CD4-positive, alpha-beta T cell (primary cell): Measurements from ENCODE around the gene SLC38A3. TPM values are rescaled to one million over a fixed set of nuclear protein-coding genes. Genes with fewer than 3 reads are reported as not detected.

Experiments
- ATAC-seq: fragments of 200-7000 bp; cut with Tn5 transposase; one replicate; pipeline ENCODE4 v1.10.0; 2022; ENCODE audit warnings: mild to moderate bottlenecking; ENCODE audit not compliant: poor library complexity
- CTCF ChIA-PET: fragments of 350-600 bp; sonication (Branson Sonifier 250); formaldehyde crosslinking; loops from one replicate; lab custom pipeline; 2021; ENCODE audit warnings: antibody characterized with exemption, inconsistent platforms; lab: Charles Lee
- POLR2A ChIA-PET: fragments of 350-600 bp; sonication (Branson Sonifier 250); formaldehyde crosslinking; loops from one replicate; lab custom pipeline; 2021; ENCODE audit warnings: antibody characterized with exemption, inconsistent platforms; lab: Charles Lee
- DNase-seq, 14 experiments: peaks; one replicate each; pipeline ENCODE4 v3.0.0-alpha.2; 2013 to 2020; ENCODE audit warnings: mixed read lengths in 2 of 14
- H3K27ac ChIP-seq, 2 donors: one replicate each; pipeline versions ENCODE4 v1.5.1 to v1.7.0; 2013; ENCODE audit warnings: low read length in 2 of 2, low read depth in 1 of 2, mild to moderate bottlenecking in 1 of 2
- H3K27me3 ChIP-seq, 2 experiments: 1 replicate in 1 of 2; 2 replicates in 1 of 2; pipeline versions ENCODE4 v1.6.1 to v1.7.0; 2013; ENCODE audit warnings: low read length in 2 of 2, control low read depth in 1 of 2, mild to moderate bottlenecking in 1 of 2, moderate library complexity in 1 of 2; ENCODE audit not compliant: insufficient read depth in 2 of 2, control insufficient read depth in 1 of 2
- H3K36me3 ChIP-seq: one replicate; pipeline ENCODE4 v1.6.1; 2013; ENCODE audit warnings: low read length, control low read depth; ENCODE audit not compliant: insufficient read depth
- H3K4me1 ChIP-seq: one replicate; pipeline ENCODE4 v1.6.1; 2013; ENCODE audit warnings: low read length, control low read depth; ENCODE audit not compliant: insufficient read depth
- H3K4me3 ChIP-seq: one replicate; pipeline ENCODE4 v1.5.1; 2013; ENCODE audit warnings: mild to moderate bottlenecking, low read length, moderate library complexity
- H3K9me3 ChIP-seq, 2 experiments: 1 replicate in 1 of 2; 2 replicates in 1 of 2; pipeline versions ENCODE4 v1.6.1 to v1.7.0; 2013; ENCODE audit warnings: low read length in 2 of 2, mild to moderate bottlenecking in 2 of 2, control low read depth in 1 of 2, moderate library complexity in 1 of 2; ENCODE audit not compliant: control insufficient read depth in 1 of 2, insufficient read depth in 1 of 2
- H3K27ac Mint-ChIP-seq: one replicate; pipeline ENCODE4 v1.8.0; 2020; ENCODE audit warnings: mixed read lengths
- H3K27me3 Mint-ChIP-seq: one replicate; pipeline ENCODE4 v1.8.0; 2021; ENCODE audit warnings: mixed read lengths
- H3K36me3 Mint-ChIP-seq: one replicate; pipeline ENCODE4 v1.8.0; 2021; ENCODE audit warnings: low read depth, mixed read lengths
- H3K4me1 Mint-ChIP-seq: one replicate; pipeline ENCODE4 v1.8.0; 2021; ENCODE audit warnings: low read depth, mixed read lengths
- H3K4me3 Mint-ChIP-seq: one replicate; pipeline ENCODE4 v1.8.0; 2020; ENCODE audit warnings: mild to moderate bottlenecking, mixed read lengths
- H3K9me3 Mint-ChIP-seq: one replicate; pipeline ENCODE4 v1.8.0; 2020; ENCODE audit warnings: mixed read lengths
- CTCF ChIP-seq: fragments of 200-600 bp; IDR thresholded peaks from one replicate; pipeline ENCODE4 v1.8.0; 2022; ENCODE audit warnings: antibody characterized with exemption, mild to moderate bottlenecking
- intact Hi-C, 2 experiments: fragments of 100-400 bp; cut with DNase I in 1 of 2; cut with micrococcal nuclease in 1 of 2; formaldehyde crosslinking; loops; one replicate each; pipeline versions ENCODE4 v1.15.1 to v1.9.0; 2023 to 2025; cut with DNase I, micrococcal nuclease
- total RNA-seq, 174 experiments: library from RNA in 2 of 174; stranded (reverse) in 2 of 174; gene quantifications; one replicate each; pipeline ENCODE4 v1.2.3 and lab custom pipeline; 2021 to 2026

SLC38A3 gene
- total RNA-seq, 2 experiments from 2014 or later = 1.0 to 1.1 TPM

GRCh38 chr3:50169232-50169832 lies 35.7 kb upstream of the SLC38A3 start:
- peaks cover 4% of the 10 kb centered on the region for H3K4me1 ChIP-seq
- CTCF ChIA-PET = no interaction called here
- DNase-seq = no peak

GRCh38 chr3:50169858-50170257 lies 35.2 kb upstream of the SLC38A3 start:
- Histone ChIP-seq H3K4me1 (peaks cover 4% of the 10 kb centered on the region), H3K36me3 (no peaks in the 10 kb centered on the region), H3K9me3 (no peaks in the 10 kb centered on the region), H3K27me3 (no peaks in the 10 kb centered on the region), H3K27ac (no peak overlapping the region), H3K4me3 (no peak overlapping the region)
- Mint-ChIP-seq H3K27me3 (no peaks in the 10 kb centered on the region), H3K9me3 (no peaks in the 10 kb centered on the region), H3K27ac (no peak overlapping the region), H3K4me1 (no peaks in the 10 kb centered on the region), H3K36me3 (no peaks in the 10 kb centered on the region), H3K4me3 (no peak overlapping the region)
- ChIA-PET CTCF (no interaction called here), POLR2A (no interaction called here)
- DNase-seq (no peak), ATAC-seq (no peak)
- TF ChIP-seq CTCF = no peak
- intact Hi-C loops = loop anchor here in 1 of 2 experiments (10.0 kb wide), 1 partner anchor 225 kb away; no protein-coding TSS in a partner anchor

More at GRCh38 chr3:50169232-50169832, 35.7 kb upstream of the SLC38A3 start:
- Mint-ChIP-seq H3K27me3 (no peaks in the 10 kb centered on the region), H3K4me1 (no peaks in the 10 kb centered on the region), H3K36me3 (no peaks in the 10 kb centered on the region), H3K27ac (no peak overlapping the region), H3K4me3 (no peak overlapping the region), H3K9me3 (no peaks in the 10 kb centered on the region)
- POLR2A ChIA-PET = no interaction called here
- no peak for ATAC-seq
- intact Hi-C loops = loop anchor here in 1 of 2 experiments (10.0 kb wide), 1 partner anchor 225 kb away; no protein-coding TSS in a partner anchor
- Histone ChIP-seq H3K9me3 (no peaks in the 10 kb centered on the region), H3K36me3 (no peaks in the 10 kb centered on the region), H3K4me3 (no peak overlapping the region), H3K27ac (no peak overlapping the region), H3K27me3 (no peaks in the 10 kb centered on the region)
- no peak for TF ChIP-seq CTCF

GRCh38 chr3:50170689-50171088 lies 34.4 kb upstream of the SLC38A3 start:
- no peak overlapping the region for H3K4me3 ChIP-seq
- intact Hi-C loops = no loop called here
- no peaks in the 10 kb centered on the region for H3K9me3 ChIP-seq
- H3K27me3 ChIP-seq = no peaks in the 10 kb centered on the region
- ATAC-seq (no peak), DNase-seq (peak in 2 of 14 experiments; percentile 29 to 50)
- TF ChIP-seq CTCF = no peak
- ChIA-PET POLR2A (no interaction called here), CTCF (no interaction called here)
- peaks cover 4% of the 10 kb centered on the region for H3K4me1 ChIP-seq
- Mint-ChIP-seq H3K9me3 (no peaks in the 10 kb centered on the region), H3K36me3 (no peaks in the 10 kb centered on the region), H3K4me1 (no peaks in the 10 kb centered on the region), H3K4me3 (no peak overlapping the region), H3K27me3 (no peaks in the 10 kb centered on the region), H3K27ac (no peak overlapping the region)
- H3K36me3 ChIP-seq = no peaks in the 10 kb centered on the region
- no peak overlapping the region for H3K27ac ChIP-seq
